ENCODE measurements around the gene FAM72D.
A peak's percentile ranks its signal among the peaks of the same experiment; 100 is the strongest.
"Not testable (repeated sequence)": the region's sequence is repeated elsewhere in the genome, so short reads cannot be mapped to it uniquely, and the experiment has no call there.

The FAM72D gene

DNA sequence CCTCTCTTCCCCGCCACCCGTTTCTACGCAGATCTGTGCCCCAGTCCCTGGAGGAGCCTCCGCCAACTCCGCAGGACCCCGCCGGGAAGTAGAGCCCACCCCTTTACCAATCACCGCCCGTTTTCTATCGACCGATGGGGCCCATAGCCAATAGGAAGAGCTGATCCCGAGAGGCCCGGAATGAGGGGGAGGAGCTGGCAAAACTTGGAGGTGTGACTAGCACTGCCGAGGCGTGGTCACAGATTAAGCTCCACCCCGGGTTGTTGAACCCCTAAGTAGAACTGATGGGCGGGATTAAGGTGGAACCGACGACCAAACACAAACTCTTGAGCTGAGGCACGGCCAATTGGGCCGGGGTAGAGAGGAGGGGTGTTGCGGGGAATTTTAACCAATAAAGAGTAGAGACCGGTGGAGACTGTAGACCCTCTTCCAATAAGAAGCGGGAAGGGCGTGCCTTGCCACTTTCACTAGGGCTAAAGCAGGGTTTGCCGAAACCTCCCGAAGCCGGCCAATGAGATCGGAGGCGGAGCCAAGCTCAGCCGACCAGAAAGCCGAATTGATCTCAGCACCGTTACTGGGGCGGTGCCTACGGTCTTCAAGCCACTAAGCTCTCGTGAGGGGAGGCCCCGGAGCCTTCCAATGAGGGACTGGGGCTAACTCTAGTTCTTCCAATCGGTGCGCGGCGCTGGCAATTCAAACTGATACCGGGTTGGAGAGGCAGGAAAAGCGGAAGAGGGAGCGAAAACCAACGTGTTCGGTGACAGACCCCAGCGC lies at the start of gene FAM72D, which contains the start of gene SRGAP2B:
TSS of gene FAM72D (plus strand) at position 691 of the 774 bp plus-strand sequence. CDS start 874 bp downstream, outside the sequence.
TSS of gene SRGAP2B (minus strand) at position 45 of the 774 bp plus-strand sequence. CDS start 2,427 bp downstream, outside the sequence.
- DNase-seq: not testable (repeated sequence)

DNA sequence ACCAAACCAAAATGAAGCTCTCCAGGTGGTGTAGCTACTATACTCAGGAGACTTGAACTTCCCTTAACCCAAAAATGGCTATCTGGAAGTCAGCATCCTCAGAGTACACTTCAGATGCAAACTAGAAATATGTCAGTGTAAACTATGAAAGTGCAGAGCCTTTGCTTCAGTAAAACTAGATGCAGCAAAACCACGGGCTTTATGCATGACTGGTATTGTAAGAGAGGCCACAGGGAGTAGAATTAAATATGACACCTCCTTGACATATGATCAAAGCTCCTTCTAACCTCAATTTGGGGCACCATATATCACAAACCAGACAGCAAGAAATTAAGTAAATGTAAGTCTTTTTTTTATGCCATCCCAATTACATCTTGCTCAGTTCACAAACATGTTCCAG lies 48.2 kb upstream of the FAM72D start:
- not testable (repeated sequence) for DNase-seq

DNA sequence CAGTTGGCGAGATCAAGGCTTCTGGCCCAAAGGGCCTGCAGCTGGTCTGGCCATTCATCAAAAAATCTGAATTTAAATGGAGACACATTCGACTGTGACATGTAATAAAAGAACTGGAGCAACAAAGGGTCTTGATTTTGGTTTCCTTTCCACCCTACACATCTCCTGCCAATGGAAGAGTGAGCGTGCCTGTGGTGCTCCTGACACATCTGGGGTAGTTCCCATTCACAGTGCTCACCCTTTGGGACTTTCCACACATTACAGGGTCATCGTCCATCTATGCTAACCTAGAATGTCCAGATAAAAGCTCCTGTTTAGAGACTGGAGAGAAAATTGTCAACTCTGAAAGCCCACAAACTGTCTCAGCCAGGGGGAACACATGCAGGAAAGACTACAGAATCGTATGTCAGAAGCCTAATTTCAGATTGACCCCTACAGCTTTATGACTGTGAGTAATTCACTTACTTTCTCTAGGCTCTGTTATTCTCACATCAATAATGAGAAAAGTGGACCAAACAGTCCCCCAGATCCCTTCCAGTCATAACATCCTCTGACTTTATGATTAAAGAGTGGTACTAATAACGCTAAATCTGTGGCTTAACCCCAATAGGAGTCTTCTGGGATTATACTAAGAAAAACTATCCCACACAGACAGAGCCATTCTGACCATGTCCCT lies 47.5 kb upstream of the FAM72D start:
- DNase-seq: not testable (repeated sequence)

DNA sequence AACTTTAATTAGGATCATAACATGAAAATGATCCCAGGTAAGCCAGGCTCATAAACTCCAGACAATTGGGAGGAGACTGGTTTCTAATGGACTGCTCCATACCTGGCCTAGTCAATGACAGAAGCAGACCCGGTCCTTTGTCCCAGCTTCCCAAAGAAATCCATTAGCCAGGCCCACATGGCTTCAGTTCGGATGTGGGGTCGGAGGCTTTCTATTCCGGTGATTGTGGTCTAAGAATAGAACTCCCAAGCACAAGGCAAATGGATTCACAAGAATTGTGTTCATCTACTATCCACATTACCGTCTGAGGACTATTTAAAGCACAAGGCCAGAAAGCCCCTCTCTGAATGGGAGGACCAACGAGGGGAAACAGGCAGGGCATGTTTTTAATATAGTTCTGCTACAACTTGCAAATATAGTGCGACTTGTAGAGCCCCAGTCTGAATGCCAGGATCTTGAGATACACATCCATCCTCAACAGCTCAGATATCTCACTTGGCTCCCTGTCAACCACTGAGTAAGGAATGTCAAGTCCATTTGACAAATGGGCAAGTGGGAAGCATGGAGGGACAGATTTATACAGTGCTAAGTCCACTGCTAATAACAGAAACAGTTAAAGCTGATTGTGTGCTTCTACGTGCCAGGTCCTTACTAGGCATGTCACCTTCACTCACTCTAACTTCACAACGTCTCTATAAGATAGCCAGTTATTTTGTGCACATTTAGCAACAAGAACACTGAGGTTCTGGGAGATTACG lies 43.6 kb upstream of the FAM72D start:
- not testable (repeated sequence) for DNase-seq

DNA sequence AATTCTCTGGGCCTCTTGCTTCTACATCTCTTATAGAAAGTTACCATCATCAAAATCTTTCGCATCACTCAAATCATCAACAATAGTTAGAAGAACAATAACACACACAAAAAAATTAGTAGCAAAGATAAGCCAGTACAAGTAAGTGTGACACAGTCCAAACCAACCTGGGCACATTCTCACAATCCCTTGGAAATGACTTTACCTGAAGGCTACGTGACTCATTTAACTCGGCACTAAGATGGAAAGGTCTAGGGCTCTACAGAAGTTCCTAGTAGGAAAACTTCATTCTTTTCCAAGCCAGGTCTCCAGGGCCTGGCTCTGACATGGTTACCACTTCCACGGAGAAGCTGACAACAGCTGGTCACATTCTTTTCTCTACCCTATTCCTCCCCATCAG lies 42.3 kb upstream of the FAM72D start:
- not testable (repeated sequence) for DNase-seq

DNA sequence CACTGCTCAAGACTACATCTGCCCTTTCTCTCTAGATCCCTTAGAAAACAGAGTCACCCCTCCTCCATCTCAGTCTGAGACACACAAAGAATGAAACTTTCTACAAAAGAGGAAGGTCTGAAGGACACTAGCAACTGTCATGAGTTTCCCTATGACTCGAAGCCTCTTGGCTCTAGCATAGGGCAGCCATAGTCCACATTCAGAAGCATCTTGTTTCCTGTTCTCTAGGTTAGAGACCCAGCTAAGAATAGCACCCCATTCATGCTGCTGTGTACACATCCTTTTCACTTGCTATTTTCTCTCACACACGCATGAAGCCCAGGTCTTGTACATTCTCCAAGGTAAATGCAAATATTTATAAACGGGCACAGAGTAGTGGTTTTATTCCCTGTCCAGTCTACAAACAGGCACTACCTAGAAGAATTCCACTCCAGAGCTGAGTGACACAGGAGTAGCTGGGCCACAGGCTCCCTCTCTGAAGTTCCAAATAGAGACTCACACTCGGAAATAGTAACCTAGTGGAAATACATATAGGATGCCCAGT lies 40.5 kb upstream of the FAM72D start:
- not testable (repeated sequence) for DNase-seq

DNA sequence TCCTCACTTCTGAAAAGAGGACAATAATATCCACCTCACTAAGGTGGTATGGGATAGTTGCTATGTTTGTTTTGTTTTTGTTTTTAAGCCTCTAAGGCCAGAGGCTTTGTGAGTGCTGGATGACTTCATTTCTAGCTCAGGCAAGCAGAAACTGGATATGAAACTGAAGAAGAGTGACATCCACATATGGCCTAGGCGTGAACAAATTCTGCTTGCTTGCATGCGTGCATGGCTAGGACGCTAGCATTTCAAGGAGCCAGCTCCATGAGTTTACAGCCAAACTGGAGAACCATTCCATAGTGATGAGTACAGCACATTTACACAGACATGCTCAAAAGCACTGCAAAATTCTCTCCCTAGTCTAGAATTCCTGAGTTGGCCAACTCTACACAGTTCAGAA lies 37.6 kb upstream of the FAM72D start:
- not testable (repeated sequence) for DNase-seq

DNA sequence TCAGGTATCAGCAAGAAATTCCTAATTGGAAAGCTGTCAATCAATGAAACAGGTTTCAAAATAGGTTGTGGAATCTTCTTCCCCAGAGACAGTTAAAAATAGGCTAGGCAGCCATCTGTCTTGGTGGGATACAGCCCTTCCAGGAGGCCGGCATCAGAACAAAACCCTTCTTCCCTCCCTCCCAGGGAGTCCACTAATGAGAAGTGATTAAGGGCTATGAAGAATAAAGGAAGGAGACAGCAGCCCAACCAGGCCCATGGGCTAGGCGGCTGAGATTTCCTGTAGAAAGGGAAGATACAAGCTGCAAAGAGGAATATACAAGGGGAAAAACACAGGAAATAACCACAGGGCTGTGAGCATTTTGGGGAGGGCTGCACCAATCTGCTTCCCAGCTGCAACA lies 32.5 kb upstream of the FAM72D start:
- DNase-seq: not testable (repeated sequence)

DNA sequence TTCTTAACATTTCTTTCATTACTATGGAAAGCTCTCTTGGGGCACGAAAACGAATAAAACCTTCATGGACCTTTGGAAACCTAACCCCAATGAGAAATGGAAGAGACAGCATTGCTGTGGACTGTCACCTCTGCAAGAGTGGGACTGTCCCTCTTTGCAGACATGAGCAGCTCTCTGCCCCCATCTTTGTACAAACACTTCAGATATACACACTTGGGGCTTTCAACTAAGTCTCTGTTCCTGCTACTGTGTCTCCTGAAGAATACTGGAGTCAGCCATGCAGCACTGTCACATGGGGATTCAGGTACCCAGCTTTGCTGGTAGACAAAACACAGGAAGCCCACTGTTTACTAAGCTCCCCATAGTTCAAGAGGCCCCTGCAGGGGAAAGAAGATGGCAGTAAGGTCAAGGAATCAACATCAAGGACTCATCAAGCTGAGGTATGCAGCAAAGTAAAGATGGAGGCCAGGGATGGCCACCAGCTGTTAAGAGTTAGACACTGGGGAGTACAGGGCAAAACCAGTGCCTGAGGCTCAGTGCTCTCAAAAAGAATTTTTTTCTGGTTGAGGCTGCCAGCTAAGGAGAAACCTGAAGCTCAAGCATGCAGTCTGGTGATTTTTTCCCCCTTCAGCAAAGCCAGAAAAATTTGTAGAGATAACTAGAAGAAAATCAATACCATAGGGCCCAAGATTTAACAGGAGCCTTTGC lies 31.7 kb upstream of the FAM72D start:
- DNase-seq: not testable (repeated sequence)

DNA sequence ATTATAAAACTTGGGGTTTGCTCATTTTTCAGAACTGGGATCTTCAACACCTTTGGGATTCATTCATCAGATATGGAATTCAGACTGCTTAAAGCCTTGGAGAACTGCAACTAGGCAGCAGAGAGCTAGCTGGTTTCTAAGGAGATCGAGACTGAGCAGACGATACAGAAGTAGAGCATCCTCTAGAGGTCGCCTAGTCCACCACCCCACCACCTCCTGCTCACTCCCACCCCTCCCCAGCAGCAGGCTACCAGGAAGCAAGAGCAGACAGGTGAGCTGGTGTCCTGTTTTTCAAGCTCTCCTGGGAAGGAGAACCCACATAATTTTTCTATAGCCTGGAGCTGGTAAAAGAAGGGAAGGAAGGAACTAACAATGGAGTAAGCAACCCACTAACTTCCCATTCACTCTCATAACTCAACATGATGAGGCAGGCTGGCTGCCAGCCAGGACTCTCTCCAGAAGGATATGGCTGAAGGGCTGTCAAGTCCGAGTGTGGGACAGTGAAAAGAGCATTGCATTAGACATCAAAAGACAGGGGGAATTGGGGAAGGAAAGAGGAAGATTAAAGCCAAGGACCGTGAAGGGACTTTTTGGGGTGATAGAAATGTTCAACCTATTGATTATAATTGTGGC lies 30.5 kb upstream of the FAM72D start:
- not testable (repeated sequence) for DNase-seq

DNA sequence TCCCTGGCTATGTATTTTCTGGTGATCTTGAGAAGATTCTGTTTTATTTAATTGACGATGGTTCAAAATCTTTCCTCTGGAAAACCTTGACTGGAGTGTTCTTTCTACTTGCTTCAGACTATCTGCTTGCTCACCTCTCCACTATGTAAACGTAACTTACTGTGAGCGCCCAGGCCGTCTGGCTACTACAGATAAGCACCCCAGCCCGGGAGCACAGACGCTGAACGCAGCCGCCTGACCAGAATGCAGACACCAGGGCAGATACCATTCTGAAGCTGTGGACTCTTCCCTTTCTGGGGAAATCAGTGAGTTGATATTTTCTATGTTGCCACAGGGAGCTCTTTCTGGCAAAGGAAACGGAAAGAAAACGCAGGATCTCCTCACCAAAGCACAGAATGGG lies 29.3 kb upstream of the FAM72D start:
- not testable (repeated sequence) for DNase-seq

DNA sequence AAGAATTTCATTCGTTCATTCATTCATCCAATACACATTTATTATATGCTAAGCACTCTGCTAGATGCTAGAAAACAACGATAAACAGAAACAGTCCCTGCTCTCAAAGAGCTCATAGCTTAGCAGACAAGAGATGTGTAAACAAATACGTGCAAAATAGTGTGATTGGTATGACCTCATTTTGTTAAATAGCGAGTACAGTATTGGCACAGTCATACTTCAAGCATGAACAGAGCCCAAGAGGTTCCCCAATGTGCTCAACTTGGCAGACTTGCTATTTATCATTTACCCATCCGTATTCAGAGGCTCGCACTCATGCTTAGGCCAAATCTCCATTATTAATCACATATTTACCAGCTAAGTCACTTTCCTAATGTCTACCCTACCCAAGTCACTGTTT lies 24.2 kb upstream of the FAM72D start:
- not testable (repeated sequence) for DNase-seq

DNA sequence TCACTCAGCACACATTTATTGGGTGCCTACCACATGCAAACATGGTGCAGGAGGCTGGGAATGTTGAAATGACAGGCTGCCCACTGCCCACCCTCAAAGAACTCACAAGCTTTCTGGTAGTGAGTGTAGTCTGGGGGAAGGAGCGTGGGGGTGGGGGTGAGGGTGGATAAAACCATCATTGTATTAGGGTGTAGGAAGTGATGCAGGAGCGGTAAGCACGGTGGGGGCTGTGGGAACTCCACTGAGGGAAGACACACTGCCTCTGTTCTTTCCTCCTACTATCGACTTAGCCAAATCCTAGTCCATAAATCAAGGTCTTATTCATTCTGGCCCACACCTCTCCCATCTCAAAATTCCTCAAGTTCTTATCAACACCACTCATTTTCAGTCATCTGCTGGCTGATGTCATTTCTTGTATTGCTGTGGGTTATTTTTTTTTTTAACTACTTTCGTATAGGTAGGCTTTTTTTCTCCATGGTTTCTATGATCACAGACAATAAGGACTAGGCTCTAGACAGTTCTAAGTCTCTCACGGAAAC lies 21.7 kb upstream of the FAM72D start:
- not testable (repeated sequence) for DNase-seq

DNA sequence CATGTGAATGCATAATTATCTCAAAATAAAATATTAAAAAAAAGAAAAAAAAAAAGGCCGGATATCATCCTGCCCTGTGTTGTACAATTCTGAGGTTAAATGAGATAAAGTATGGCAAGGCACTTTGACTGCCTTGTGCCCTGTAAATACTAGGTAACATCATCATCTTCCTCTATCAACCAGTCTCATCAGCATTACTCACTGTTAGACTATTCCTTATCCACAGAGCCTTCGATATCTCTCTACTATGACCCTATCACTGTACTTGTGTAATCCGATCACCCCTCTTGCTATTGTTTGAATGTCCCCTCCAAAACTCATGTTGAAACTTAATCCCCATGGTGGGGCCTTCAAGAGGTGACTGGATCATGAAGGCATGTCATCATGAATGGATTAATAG lies 18.9 kb upstream of the FAM72D start:
- not testable (repeated sequence) for DNase-seq

DNA sequence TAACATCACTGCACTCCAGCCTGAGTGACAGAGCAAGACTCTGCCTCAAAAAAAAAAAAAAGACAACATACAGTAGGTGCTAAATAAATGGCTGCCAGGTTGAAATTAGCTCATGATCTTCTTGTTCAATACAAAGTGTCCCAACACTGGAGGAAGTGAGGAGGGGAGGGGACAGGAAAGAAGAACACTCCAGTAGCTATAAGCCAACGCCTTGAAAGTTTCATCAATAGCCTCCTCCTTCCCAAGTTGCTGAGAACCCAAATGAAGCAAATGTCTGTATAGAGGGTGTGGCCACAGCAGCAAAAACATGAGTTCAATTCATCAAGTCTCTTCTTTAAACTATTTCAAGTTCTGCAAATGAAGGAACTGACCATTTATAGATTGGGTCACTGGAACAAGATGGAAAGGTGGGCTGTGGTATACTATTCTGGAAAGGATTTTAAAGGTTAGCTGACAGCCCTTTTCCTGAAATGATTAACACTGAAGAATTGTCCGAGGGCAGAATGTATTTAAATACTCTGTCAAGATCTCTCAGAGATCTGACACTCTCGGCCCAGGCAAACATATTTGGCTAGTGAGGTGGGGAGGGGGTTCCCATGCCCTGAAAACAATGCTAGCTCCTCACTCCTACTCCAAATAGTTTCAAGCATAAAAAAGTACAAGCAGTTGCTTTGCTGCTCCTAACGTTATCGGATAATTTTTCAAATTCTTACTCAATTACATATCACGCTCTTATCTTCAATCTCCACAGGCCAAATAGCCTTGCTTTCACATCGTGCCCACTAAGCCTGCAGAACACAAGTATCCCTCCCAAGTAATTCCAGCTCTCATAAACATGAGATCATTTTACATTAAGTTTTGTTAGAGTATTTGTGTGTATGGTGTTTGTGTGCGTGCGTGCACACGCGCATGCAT lies 17.6 kb upstream of the FAM72D start:
- DNase-seq: not testable (repeated sequence)

DNA sequence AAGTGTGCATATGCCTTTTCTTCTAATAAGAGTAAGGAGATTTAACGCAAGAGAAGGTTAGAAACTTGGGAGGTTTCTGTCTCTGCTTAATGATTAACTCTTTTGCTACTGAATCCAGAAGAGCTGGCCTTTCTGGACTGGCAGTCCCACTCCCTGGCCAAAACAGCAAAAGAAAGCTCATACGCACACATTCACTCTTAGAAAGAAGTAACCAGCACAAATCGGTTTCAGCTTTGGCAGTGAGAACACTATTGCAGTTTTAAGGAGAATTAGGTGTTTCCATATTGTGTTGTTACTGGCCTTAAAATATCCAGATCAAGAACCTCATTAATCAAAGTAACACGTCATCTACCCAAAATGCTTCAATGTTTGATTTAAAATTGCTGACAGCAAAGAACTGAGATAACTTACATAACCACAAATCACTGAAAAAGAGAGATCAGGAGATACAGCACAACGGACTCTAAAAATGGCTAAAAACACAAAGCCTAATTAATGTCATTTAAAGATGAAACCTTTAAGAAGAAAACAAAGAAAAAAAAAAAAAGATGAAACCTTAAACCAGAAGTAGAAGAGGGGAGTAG lies 16.9 kb upstream of the FAM72D start:
- DNase-seq: not testable (repeated sequence)

DNA sequence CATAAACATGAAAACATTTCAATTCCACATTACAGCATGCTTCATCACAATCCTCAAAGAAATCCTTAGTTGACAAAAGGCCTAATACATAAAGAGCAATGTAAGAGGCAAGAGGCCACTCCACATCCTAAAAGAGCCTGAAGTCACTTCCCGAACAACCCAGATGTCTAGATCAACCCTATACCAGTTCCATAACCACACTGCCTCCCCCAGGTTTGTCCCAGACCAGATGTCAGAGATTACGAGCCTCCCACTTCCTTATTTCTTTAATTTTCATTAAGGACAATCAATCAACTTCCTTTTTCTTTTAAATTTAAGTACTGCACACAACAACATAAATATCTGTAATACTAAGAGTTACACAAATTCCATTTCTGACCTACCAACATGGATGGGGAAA lies 16.0 kb upstream of the FAM72D start:
- DNase-seq: peak; percentile 21 to 54 (median 23)

DNA sequence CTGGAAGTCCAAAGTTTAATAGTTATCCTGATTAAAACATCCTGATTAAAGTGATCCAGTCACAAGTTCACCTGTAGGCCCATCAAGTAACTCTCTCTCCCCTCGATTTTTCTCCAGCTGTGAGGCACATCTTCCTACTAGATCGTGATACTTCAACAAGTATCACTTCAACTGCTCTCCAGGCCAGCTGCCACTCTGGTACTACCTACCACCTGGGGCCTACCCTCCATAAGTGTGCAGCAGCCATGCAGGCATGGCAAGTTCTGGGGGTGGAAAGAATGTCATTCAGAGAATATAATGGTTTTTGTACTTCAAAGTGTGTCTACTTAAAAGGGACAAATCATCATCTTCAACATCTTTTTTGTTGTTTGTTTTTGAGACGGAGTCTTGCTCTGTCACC lies 15.6 kb upstream of the FAM72D start:
- DNase-seq: peak in 1 of 3 donors; percentile 16

DNA sequence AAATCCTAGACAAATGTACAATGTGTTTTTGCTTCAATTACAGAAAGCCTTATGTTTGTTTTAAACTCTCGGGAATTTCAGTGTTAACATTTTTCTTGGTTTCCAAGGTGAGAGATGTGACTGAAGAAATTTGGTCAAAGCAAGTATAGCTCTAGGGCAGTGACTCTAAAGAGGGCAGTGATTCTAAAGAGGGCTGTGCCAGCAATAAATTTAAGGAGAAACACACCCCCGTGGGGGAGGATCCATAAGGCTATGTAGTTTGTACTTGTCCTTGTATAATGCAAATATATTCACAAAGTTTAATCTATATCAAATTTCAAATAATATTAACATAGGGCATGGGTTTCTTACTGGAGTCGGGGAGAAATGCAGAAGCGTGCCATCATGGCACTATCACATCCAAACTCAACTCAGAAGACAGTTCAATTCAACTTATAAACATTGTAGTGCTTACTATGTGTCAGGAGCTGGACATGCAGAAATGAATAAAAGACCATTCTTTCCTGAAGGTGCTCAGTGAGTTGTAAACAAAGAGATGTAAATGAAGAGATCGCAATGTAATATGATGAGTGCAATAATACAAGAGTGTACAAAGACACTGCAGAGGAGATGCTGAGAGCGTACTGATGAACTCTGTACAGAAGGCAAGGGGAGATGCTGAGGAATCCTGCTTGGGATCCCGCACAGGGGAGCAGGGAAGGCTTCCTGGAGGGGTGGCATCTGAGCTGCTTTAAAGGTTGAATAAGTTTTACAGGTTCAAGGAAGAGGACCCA lies 13.1 kb upstream of the FAM72D start:
- DNase-seq: not testable (repeated sequence)
